ENCODE results near the gene GALNT2.

DNA sequence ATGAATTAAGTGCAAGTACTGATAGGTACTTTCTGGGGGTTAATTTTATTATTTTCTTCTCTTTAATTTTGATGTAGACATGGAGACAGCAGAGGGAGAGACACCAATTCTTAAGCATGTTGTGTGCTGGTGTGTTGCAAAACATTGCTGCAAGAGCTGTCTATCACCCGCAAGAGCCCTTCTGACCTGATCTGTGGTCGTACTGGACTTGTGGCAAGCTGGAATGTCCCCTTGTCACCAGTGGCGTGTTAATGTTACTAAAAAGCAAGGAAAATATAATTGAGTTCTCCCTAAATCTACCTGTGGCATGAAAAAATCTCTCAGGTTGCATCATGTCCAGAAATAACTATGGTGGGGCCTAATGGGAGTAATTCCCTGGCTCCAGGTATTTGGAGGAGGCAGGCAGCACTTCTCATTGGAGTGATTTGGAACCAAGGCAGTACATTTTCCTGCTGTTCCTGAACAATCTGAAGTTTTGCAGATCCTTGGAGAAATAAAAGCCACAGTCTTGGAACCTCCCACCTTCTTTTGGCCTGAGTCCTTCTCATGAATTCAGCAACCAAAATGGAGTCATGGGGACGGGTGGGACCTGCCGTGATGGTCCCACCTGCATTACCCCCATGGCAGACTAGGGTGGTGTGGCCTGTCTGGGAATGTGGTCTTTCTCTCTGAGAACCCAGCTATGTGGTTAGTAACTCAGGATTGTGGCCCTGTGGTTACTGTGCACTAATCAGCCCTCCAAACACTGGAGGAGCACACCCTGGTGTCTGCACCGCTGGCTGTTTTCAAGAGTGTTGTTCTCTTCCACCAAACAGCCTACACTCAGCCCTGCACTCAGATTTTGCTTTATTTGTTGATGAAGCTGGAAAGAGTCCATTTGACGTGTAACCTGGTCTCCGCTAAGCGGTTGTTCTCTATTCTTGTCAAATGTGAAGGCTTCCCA, 57.4 kb downstream of the GALNT2 start:
- TF ChIP-seq, protein P1, sequence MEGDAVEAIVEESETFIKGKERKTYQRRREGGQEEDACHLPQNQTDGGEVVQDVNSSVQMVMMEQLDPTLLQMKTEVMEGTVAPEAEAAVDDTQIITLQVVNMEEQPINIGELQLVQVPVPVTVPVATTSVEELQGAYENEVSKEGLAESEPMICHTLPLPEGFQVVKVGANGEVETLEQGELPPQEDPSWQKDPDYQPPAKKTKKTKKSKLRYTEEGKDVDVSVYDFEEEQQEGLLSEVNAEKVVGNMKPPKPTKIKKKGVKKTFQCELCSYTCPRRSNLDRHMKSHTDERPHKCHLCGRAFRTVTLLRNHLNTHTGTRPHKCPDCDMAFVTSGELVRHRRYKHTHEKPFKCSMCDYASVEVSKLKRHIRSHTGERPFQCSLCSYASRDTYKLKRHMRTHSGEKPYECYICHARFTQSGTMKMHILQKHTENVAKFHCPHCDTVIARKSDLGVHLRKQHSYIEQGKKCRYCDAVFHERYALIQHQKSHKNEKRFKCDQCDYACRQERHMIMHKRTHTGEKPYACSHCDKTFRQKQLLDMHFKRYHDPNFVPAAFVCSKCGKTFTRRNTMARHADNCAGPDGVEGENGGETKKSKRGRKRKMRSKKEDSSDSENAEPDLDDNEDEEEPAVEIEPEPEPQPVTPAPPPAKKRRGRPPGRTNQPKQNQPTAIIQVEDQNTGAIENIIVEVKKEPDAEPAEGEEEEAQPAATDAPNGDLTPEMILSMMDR (conservative IDR thresholded peaks at IDR 0.05; ENCODE audit: low read length): no peak
- TF ChIP-seq EZH2phosphoT487 (IDR thresholded peaks at IDR 0.05; ENCODE audit: borderline replicate concordance): no peak
